ENCODE results near the gene MAPK1. TPM values are rescaled to one million over a fixed set of nuclear protein-coding genes. Genes with fewer than 3 reads are reported as not detected.

The MAPK1 gene
- total RNA-seq, 1 experiment from 2014 or later = 90.3 TPM

- Histone ChIP-seq H2BK5ac (ENCODE audit: insufficient read length, low read length) (no peak overlapping the region), H3K79me1 (ENCODE audit: insufficient read depth, low read depth, low read length, poor library complexity, severe bottlenecking) (no peaks in the 10 kb centered on the region), H3T11ph (ENCODE audit: low read length) (no peak overlapping the region), H4K5ac (ENCODE audit: insufficient read length, low read depth, low read length) (no peak overlapping the region), H2AFZ (ENCODE audit: low read length) (no peak overlapping the region), H3K27me3 (ENCODE audit: insufficient read depth, low read length) (no peaks in the 10 kb centered on the region; the same call in 1 of the 2 replicates), H2BK20ac (ENCODE audit: low read depth, low read length, poor library complexity, severe bottlenecking) (no peak overlapping the region), H3K23me2 (ENCODE audit: insufficient read length, low read depth, low read length, poor library complexity, severe bottlenecking) (peaks cover 8% of the 10 kb centered on the region), H3K18ac (ENCODE audit: insufficient read length, low read depth, low read length) (no peak overlapping the region), H3K56ac (ENCODE audit: insufficient read length, low read depth, low read length) (no peak overlapping the region), H3K4me1 (ENCODE audit: insufficient read depth, low read length) (no peaks in the 10 kb centered on the region), H3K27ac (ENCODE audit: insufficient read length, low read depth, low read length) (no peak overlapping the region), H3K4ac (ENCODE audit: low read depth, low read length) (no peak overlapping the region), H4K20me1 (ENCODE audit: control insufficient read depth, insufficient read depth, insufficient read length) (no peaks in the 10 kb centered on the region), H2BK120ac (ENCODE audit: low read depth, low read length, poor library complexity, severe bottlenecking) (no peak overlapping the region), H3K9ac (ENCODE audit: extremely low read depth, insufficient read length, low read length) (no peak overlapping the region), H3K79me2 (ENCODE audit: insufficient read depth, low read length) (no peaks in the 10 kb centered on the region), H2AK5ac (ENCODE audit: insufficient read length, low read length) (no peak overlapping the region), H3K14ac (ENCODE audit: insufficient read depth, low read length) (no peak overlapping the region), H2BK15ac (ENCODE audit: low read depth, low read length) (no peak overlapping the region), H3K9me3 (ENCODE audit: control insufficient read depth, low read depth, low read length) (no peaks in the 10 kb centered on the region), H3K23ac (ENCODE audit: insufficient read length, low read depth, low read length) (no peak overlapping the region), H4K91ac (ENCODE audit: insufficient read length, low read depth, low read length) (no peak overlapping the region), H2BK12ac (ENCODE audit: insufficient read length, low read depth, low read length) (no peak overlapping the region), H3K4me2 (ENCODE audit: insufficient read depth, insufficient read length, low read length) (no peak overlapping the region), H4K8ac (replicated peaks; ENCODE audit: insufficient read length, low read depth, low read length) (no peak overlapping the region)
- peaks cover 16 to 19% of the 10 kb centered on the region in 2 experiments for H3K4me1 Mint-ChIP-seq
- H3K27ac Mint-ChIP-seq = no peak overlapping the region
- no peak overlapping the region for H3K4me3 Mint-ChIP-seq
- H3K9me3 Mint-ChIP-seq = no peaks in the 10 kb centered on the region; a peak in 1 of 5 replicates
- H3K27me3 Mint-ChIP-seq (ENCODE audit: low read depth) = peaks cover 65% of the 10 kb centered on the region
- TF ChIP-seq CTCF (conservative IDR thresholded peaks at IDR 0.05) = no peak
- no CpG with 5 or more reads among the region's 7 CpGs for WGBS (ENCODE audit: extremely low coverage, insufficient read length, low lambda C conversion rate)
- no peak for DNase-seq
- peaks cover 0 to 2% (median 0%) of the 10 kb centered on the region in 3 experiments; a peak in 2 of 7 replicates for H3K36me3 Mint-ChIP-seq (ENCODE audit: insufficient read depth in 1 of 3, low read depth in 3 of 3)
Observed at GRCh38 chr22:21738966-21739365, 128.5 kb downstream of the MAPK1 start.

Measured in H9 (cell line).